ENCODE data around the gene ARHGEF25.
"Not testable (repeated sequence)": the region's sequence is repeated elsewhere in the genome, so short reads cannot be mapped to it uniquely, and the experiment has no call there.

ARHGEF25 gene

DNA sequence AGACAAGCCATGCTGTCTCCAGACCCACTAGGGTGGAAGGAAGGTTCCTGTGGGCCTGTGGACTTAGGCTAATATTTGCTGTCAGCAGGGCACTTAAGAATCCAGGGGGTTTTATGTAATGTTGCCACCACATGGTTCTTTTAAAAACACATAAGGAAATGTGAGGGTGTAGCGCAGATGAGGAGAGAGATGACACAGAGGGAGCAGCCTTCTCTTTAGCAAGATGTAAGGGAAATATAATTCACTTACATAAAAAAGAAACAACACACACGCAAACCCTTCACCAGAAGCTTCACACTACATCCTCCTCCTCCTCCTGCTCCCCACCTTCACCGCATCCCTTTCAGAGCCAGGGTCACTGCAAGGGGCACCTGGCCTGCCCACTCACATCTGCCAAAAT is 25.1 kb upstream of the ARHGEF25 start:
- DNase-seq: no peak

GRCh38 chr12:57586832-57587429 is 24.3 kb upstream of the ARHGEF25 start:
- no peak for DNase-seq

- not testable (repeated sequence) for DNase-seq
Measured at GRCh38 chr12:57588951-57589610, 22.2 kb upstream of the ARHGEF25 start.

- DNase-seq: no peak
Measured at GRCh38 chr12:57590479-57590863, 20.8 kb upstream of the ARHGEF25 start.

DNA sequence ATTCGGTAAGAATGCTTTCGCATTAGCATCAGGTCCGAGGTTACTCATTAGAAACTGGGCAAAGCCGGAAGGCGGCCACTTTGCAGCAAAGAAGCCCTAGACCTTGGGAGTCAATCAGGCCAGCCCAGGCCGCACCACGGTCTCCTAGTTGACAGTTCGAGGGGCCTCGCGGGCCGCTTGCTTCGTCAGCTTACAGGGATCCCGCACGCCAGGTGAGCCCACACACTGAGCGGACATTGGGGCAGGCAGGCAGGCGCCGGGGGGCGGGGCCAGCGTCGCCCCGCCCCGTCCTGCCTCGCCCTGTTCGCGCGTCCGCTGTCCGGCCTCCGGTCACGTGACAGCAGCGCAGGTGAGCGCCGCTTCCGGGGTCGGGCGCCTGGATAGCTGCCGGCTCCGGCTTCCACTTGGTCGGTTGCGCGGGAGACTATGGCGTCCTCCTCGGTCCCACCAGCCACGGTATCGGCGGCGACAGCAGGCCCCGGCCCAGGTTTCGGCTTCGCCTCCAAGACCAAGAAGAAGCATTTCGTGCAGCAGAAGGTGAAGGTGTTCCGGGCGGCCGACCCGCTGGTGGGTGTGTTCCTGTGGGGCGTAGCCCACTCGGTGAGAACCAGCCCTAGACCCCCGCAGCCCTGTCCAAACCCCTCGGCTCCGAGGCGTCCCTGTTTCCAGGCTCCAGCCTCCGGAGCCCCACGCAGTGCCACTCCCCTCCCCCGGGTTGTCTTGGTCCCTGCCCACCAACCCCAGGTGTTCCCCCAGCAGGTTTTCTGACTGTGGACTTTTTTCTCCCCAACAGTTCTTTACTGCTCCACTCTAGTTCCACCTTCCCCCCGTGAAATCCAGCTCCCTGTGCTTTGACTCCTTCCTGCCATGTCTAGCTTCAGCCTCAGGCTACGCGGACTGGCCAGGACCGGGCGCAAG is 20.1 kb upstream of the ARHGEF25 start, which contains the start of gene PIP4K2C:
TSS of gene PIP4K2C (plus strand) at position 329 of the 918 bp plus-strand sequence. CDS start at position 427, 98 bp downstream.
- peak; percentile 82 for DNase-seq

GRCh38 chr12:57591782-57592325 is 19.4 kb upstream of the ARHGEF25 start:
- no peak for DNase-seq

GRCh38 chr12:57592551-57593165 is 18.6 kb upstream of the ARHGEF25 start:
- no peak for DNase-seq

DNA sequence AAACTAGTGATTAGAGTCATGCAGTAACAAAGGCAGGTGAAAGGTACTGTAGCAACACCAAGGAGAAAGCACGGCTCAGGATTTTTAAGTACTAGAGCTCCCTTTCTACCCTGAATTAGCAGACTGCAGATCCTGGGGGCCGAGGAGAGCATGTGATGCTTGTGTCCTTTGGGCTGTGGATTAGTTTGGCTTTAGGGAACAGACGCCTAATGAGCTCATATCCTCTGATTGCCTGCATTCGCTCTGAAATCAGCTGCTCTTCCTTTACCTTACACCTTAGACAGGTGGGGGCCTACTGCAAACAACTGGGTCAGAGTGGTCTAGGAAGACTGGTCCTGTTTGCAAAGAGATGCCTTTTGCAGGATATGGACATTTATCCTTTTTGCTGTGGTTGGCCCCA is 18.0 kb upstream of the ARHGEF25 start:
- no peak for DNase-seq

- DNase-seq: no peak
Measured at GRCh38 chr12:57600395-57600794, 10.8 kb upstream of the ARHGEF25 start.

- no peak for DNase-seq
Measured at GRCh38 chr12:57602544-57602943, 8.7 kb upstream of the ARHGEF25 start.

DNA sequence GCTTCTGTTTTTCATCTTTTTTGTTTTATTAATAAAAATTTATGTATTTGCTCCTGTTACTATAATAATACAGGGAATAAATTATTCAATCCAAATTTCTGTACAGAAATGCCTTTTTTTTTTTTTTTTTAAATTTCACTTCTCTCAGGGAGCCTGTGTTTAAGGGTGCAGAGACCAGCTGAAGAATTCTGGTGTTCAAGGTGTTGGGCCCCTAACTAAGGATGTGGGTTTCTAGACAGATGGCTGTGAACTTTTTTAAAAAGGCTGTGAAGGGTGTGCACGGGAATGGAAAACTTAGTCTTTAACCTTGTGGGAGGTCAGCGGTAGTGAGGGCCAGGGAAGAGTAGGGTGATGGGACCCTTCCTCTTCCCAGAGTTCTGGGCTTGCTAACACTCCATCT is 7.9 kb upstream of the ARHGEF25 start:
- no peak for DNase-seq

- DNase-seq: no peak
Measured at GRCh38 chr12:57603815-57604453, 7.3 kb upstream of the ARHGEF25 start.

- DNase-seq: no peak
Measured at GRCh38 chr12:57604454-57604991, 6.7 kb upstream of the ARHGEF25 start, which contains the start of gene DTX3. Gene DTX3, plus strand, starts transcription at chr12:57604824. Its CDS starts 1,694 bp downstream, at chr12:57606518.

- DNase-seq: no peak
Measured at GRCh38 chr12:57604992-57605810, 6.0 kb upstream of the ARHGEF25 start.

GRCh38 chr12:57605811-57606311 is 5.4 kb upstream of the ARHGEF25 start:
- no peak for DNase-seq

DNA sequence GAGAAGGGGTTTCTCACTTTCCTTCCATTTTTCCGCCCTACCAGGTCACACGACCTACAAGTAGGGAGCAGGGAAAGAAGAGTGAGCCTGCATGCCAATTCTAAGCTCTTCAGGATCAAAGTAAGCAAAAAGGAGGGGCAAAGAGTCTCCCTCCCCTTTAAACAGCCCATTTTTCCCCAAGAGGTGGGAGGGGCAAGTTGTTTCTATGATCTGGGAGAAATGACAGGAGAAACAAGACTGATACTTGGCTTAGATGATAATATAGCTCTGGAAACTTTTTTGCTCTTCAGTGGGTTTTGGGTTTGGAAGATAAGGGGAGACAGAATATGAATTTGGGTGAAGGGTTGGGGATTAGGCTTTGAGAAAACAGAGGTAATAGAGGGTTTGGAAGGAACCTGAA is 4.8 kb upstream of the ARHGEF25 start:
- DNase-seq: no peak

- DNase-seq: no peak
Measured at GRCh38 chr12:57606821-57607220, 4.4 kb upstream of the ARHGEF25 start.

GRCh38 chr12:57607958-57608663 is 3.1 kb upstream of the ARHGEF25 start:
- DNase-seq: no peak

GRCh38 chr12:57609101-57609780 is 2.0 kb upstream of the ARHGEF25 start:
- no peak for DNase-seq
